ENCODE measurements around the gene NGLY1.

DNA sequence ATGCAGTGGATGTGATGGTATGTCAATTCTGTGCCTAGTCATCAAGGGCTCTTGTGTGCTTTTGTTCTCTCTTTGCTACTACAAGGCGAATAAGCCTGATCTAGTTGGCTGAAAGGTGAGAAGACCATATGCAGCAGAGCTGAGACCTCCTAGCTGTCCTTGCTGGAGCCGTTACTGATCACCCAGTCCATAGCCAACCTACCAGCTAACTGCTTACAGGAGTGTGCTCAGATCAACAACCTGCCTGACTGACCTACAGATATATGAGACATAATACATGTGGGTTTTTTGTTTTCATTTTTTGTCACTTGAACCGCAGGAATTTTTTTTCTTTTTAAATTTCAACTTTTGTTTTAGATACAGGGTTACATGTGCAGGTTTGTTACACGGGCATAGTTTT, 29.4 kb upstream of the NGLY1 start:
- TF ChIP-seq, protein P1, sequence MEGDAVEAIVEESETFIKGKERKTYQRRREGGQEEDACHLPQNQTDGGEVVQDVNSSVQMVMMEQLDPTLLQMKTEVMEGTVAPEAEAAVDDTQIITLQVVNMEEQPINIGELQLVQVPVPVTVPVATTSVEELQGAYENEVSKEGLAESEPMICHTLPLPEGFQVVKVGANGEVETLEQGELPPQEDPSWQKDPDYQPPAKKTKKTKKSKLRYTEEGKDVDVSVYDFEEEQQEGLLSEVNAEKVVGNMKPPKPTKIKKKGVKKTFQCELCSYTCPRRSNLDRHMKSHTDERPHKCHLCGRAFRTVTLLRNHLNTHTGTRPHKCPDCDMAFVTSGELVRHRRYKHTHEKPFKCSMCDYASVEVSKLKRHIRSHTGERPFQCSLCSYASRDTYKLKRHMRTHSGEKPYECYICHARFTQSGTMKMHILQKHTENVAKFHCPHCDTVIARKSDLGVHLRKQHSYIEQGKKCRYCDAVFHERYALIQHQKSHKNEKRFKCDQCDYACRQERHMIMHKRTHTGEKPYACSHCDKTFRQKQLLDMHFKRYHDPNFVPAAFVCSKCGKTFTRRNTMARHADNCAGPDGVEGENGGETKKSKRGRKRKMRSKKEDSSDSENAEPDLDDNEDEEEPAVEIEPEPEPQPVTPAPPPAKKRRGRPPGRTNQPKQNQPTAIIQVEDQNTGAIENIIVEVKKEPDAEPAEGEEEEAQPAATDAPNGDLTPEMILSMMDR (conservative IDR thresholded peaks at IDR 0.05 in 1 of 2, IDR thresholded peaks at IDR 0.05 in 1 of 2; ENCODE audit: low read depth in 1 of 2, low read length in 2 of 2): no peak
- no peak for TF ChIP-seq EZH2 (IDR thresholded peaks at IDR 0.05; ENCODE audit: low read length, missing control alignments)

Data from fibroblast of lung (primary cell).